Caco-2 (cell line): ENCODE data around the gene ST8SIA6. TPM values are rescaled to one million over a fixed set of nuclear protein-coding genes. Genes with fewer than 3 reads are reported as not detected.

Experiments used
- BruUV-seq: library from RNA; stranded (reverse); fragments of 400-500 nt; replicated peaks from 2 replicates; lab custom pipeline; 2021; lab: Mats Ljungman, UMichigan
- CTCF ChIA-PET: fragments of 300-600 bp; sonication (Branson Sonifier 250); formaldehyde crosslinking; loops from one replicate; lab custom pipeline; 2022; ENCODE audit warnings: antibody characterized with exemption; lab: Charles Lee
- POLR2A ChIA-PET: fragments of 300-600 bp; sonication (Branson Sonifier 250); formaldehyde crosslinking; loops from one replicate; lab custom pipeline; 2022; ENCODE audit warnings: antibody characterized with exemption; lab: Charles Lee
- DNase-seq, 2 experiments: peaks; one replicate each; pipeline versions ENCODE4 v3.0.0 to v3.0.0-alpha.2; 2020 to 2022
- H3K27me3 ChIP-seq: replicated peaks from 2 replicates; pipeline ENCODE4 v1.6.0; 2011; ENCODE audit warnings: low read length; ENCODE audit not compliant: control insufficient read depth, insufficient read depth
- H3K36me3 ChIP-seq: 2 replicates; pipeline ENCODE4 v1.5.1; 2011; ENCODE audit warnings: low read length; ENCODE audit not compliant: control insufficient read depth, insufficient read depth
- H3K4me1 ChIP-seq: fragments of 250-450 bp; sonication (Bioruptor Pico); 2 replicates; pipeline ENCODE4 v1.5.1; 2020; ENCODE audit warnings: mild to moderate bottlenecking
- H3K4me3 ChIP-seq: 2 replicates; pipeline ENCODE4 v1.5.1; 2011; ENCODE audit warnings: low read depth, mild to moderate bottlenecking, control low read depth, low read length
- H3K9me3 ChIP-seq: fragments of 250-450 bp; sonication (Bioruptor Pico); 2 replicates; pipeline ENCODE4 v1.5.1; 2020; ENCODE audit warnings: mild to moderate bottlenecking, moderate library complexity
- H3K27ac Mint-ChIP-seq: one replicate; pipeline ENCODE4 v1.8.0; 2022; ENCODE audit warnings: mixed read lengths; ENCODE audit not compliant: unreplicated experiment
- H3K27me3 Mint-ChIP-seq: one replicate; pipeline ENCODE4 v1.8.0; 2022; ENCODE audit warnings: mixed read lengths; ENCODE audit not compliant: insufficient read depth, unreplicated experiment
- H3K36me3 Mint-ChIP-seq: one replicate; pipeline ENCODE4 v1.8.0; 2022; ENCODE audit warnings: mild to moderate bottlenecking, mixed read lengths; ENCODE audit not compliant: insufficient read depth, unreplicated experiment
- H3K4me1 Mint-ChIP-seq: one replicate; pipeline ENCODE4 v1.8.0; 2022; ENCODE audit warnings: low read depth, mixed read lengths; ENCODE audit not compliant: unreplicated experiment
- H3K4me3 Mint-ChIP-seq: one replicate; pipeline ENCODE4 v1.8.0; 2022; ENCODE audit warnings: mild to moderate bottlenecking, moderate library complexity, mixed read lengths; ENCODE audit not compliant: unreplicated experiment
- H3K9me3 Mint-ChIP-seq: one replicate; pipeline ENCODE4 v1.8.0; 2022; ENCODE audit warnings: mixed read lengths; ENCODE audit not compliant: unreplicated experiment
- intact Hi-C: fragments of 100-400 bp; cut with micrococcal nuclease; formaldehyde crosslinking; loops from one replicate; pipeline ENCODE4 v1.10.0; 2022; ENCODE audit not compliant: unreplicated experiment
- total RNA-seq: library from RNA; stranded (reverse); gene quantifications from 2 replicates; pipeline ENCODE4 v1.2.3, GENCODE V29; 2022
- TF ChIP-seq, protein P1 (sequence below), 2 experiments: fragments of 200-600 bp in 1 of 2; IDR thresholded peaks; 1 replicate in 1 of 2; 2 replicates in 1 of 2; pipeline versions ENCODE4 v1.5.1 to v1.8.0; 2011 to 2022; ENCODE audit warnings: antibody characterized with exemption in 1 of 2, control low read depth in 1 of 2, inconsistent platforms in 1 of 2, low read depth in 1 of 2, low read length in 1 of 2, mild to moderate bottlenecking in 1 of 2, moderate library complexity in 1 of 2; ENCODE audit not compliant: insufficient read depth in 1 of 2, severe bottlenecking in 1 of 2, unreplicated experiment in 1 of 2

Gene ST8SIA6
- total RNA-seq, 1 experiment from 2014 or later, result 0.16 TPM

- no peak for DNase-seq
- Mint-ChIP-seq H3K27ac (no peak overlapping the region), H3K27me3 (peaks cover 2% of the 10 kb centered on the region), H3K4me1 (peaks cover 20% of the 10 kb centered on the region), H3K4me3 (no peak overlapping the region), H3K9me3 (no peaks in the 10 kb centered on the region), H3K36me3 (no peaks in the 10 kb centered on the region)
- BruUV-seq, result no TSS peak
- H3K27me3 ChIP-seq, result no peaks in the 10 kb centered on the region
- H3K36me3 ChIP-seq, result no peaks in the 10 kb centered on the region
- H3K4me3 ChIP-seq, result no peak overlapping the region
- peaks cover 3% of the 10 kb centered on the region; the same call in 1 of the 2 replicates for H3K4me1 ChIP-seq
- TF ChIP-seq, protein P1, sequence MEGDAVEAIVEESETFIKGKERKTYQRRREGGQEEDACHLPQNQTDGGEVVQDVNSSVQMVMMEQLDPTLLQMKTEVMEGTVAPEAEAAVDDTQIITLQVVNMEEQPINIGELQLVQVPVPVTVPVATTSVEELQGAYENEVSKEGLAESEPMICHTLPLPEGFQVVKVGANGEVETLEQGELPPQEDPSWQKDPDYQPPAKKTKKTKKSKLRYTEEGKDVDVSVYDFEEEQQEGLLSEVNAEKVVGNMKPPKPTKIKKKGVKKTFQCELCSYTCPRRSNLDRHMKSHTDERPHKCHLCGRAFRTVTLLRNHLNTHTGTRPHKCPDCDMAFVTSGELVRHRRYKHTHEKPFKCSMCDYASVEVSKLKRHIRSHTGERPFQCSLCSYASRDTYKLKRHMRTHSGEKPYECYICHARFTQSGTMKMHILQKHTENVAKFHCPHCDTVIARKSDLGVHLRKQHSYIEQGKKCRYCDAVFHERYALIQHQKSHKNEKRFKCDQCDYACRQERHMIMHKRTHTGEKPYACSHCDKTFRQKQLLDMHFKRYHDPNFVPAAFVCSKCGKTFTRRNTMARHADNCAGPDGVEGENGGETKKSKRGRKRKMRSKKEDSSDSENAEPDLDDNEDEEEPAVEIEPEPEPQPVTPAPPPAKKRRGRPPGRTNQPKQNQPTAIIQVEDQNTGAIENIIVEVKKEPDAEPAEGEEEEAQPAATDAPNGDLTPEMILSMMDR (IDR thresholded peaks at IDR 0.05; ENCODE audit: insufficient read depth in 1 of 2, low read depth in 1 of 2, low read length in 1 of 2, severe bottlenecking in 1 of 2, unreplicated experiment in 1 of 2), result no peak
- H3K9me3 ChIP-seq, result no peaks in the 10 kb centered on the region
- ChIA-PET POLR2A (no interaction called here), CTCF (no interaction called here)
- intact Hi-C loops, result no loop called here
Observed at GRCh38 chr10:17426263-17426750, 28.1 kb downstream of the ST8SIA6 start.

- peaks cover 3% of the 10 kb centered on the region; the same call in 1 of the 2 replicates for H3K4me1 ChIP-seq
- no TSS peak for BruUV-seq
- H3K4me3 ChIP-seq, result no peak overlapping the region
- H3K9me3 Mint-ChIP-seq, result no peaks in the 10 kb centered on the region
- no peak overlapping the region for H3K27ac Mint-ChIP-seq
- POLR2A ChIA-PET, result no interaction called here
- peaks cover 18% of the 10 kb centered on the region for H3K4me1 Mint-ChIP-seq
- H3K36me3 ChIP-seq, result no peaks in the 10 kb centered on the region
- intact Hi-C loops, result no loop called here
- DNase-seq, result no peak
- H3K27me3 Mint-ChIP-seq, result peaks cover 2% of the 10 kb centered on the region
- no peaks in the 10 kb centered on the region for H3K36me3 Mint-ChIP-seq
- no peaks in the 10 kb centered on the region for H3K27me3 ChIP-seq
- CTCF ChIA-PET, result no interaction called here
- H3K4me3 Mint-ChIP-seq, result no peak overlapping the region
- H3K9me3 ChIP-seq, result no peaks in the 10 kb centered on the region
- TF ChIP-seq, protein P1 (IDR thresholded peaks at IDR 0.05; ENCODE audit: insufficient read depth in 1 of 2, low read depth in 1 of 2, low read length in 1 of 2, severe bottlenecking in 1 of 2, unreplicated experiment in 1 of 2), result no peak
Observed at GRCh38 chr10:17425584-17426262, 28.7 kb downstream of the ST8SIA6 start.

DNA sequence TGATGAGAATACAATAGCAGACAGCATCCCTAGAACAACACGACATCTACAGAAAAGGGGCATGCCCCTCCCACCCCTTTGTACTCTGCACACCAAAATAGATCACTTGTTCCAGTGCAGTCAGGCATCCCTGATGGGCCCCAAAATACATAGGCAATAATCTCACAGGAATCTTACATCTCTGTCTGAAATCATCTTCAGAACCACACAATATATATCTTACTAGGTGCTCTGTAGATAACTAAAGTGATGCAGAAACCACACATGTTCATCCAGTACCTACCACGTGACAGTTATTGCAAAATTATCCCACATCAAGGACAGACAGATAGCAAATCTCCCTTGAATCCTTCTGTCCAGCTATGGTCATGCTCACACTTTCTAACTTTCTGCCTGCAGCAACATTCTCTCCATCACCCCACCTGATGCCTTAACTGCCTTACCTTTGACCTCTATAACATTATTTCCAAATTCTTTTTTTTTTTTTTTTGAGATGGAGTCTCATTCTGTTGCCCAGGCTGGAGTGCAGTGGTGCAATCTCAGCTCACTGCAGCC, 30.7 kb downstream of the ST8SIA6 start:
- Histone ChIP-seq H3K9me3 (no peaks in the 10 kb centered on the region), H3K4me3 (no peak overlapping the region), H3K4me1 (peaks cover 3% of the 10 kb centered on the region; the same call in 1 of the 2 replicates), H3K27me3 (no peaks in the 10 kb centered on the region), H3K36me3 (no peaks in the 10 kb centered on the region)
- intact Hi-C loops, result no loop called here
- Mint-ChIP-seq H3K36me3 (no peaks in the 10 kb centered on the region), H3K27me3 (no peaks in the 10 kb centered on the region), H3K4me1 (peaks cover 13% of the 10 kb centered on the region), H3K27ac (no peak overlapping the region), H3K9me3 (no peaks in the 10 kb centered on the region), H3K4me3 (no peak overlapping the region)
- no peak for DNase-seq
- POLR2A ChIA-PET, result no interaction called here
- CTCF ChIA-PET, result interaction anchor here (0.5 to 1.4 kb wide), 2 partner anchors 11 to 39 kb away, joined by 4 to 5 read pairs; no protein-coding TSS in a partner anchor
- TF ChIP-seq, protein P1 (IDR thresholded peaks at IDR 0.05; ENCODE audit: insufficient read depth in 1 of 2, low read depth in 1 of 2, low read length in 1 of 2, severe bottlenecking in 1 of 2, unreplicated experiment in 1 of 2), result no peak
- BruUV-seq, result no TSS peak
